Lung (tissue), 12 donors: ENCODE measurements around the gene MYL12A. TPM values are rescaled to one million over a fixed set of nuclear protein-coding genes. Genes with fewer than 3 reads are reported as not detected.

Experiments
- ATAC-seq: fragments of 200-7000 bp; cut with Tn5 transposase; one replicate; pipeline ENCODE4 v1.9.1; 2020; ENCODE audit warnings: moderate number of reproducible peaks; ENCODE audit not compliant: insufficient read depth, low FRiP score
- DNase-seq, 3 donors: peaks; one replicate each; pipeline ENCODE4 v3.0.0-alpha.2; 2013 to 2017
- H3K27ac ChIP-seq, 2 donors: one replicate each; pipeline ENCODE4 v1.5.1; 2013; ENCODE audit warnings: mild to moderate bottlenecking in 2 of 2, moderate library complexity in 2 of 2, control low read depth in 1 of 2, inconsistent platforms in 1 of 2, low read depth in 1 of 2, low read length in 1 of 2
- H3K27me3 ChIP-seq, 3 donors: one replicate each; pipeline ENCODE4 v1.5.1; 2013; ENCODE audit warnings: low read length in 2 of 3; ENCODE audit not compliant: control insufficient read depth in 3 of 3, insufficient read depth in 3 of 3
- H3K36me3 ChIP-seq, 4 donors: one replicate each; pipeline ENCODE4 v1.5.1; 2013; ENCODE audit warnings: low read length in 4 of 4, mild to moderate bottlenecking in 1 of 4, moderate library complexity in 1 of 4; ENCODE audit not compliant: control insufficient read depth in 4 of 4, insufficient read depth in 4 of 4
- H3K4me1 ChIP-seq, 5 donors: one replicate each; pipeline ENCODE4 v1.5.1; 2013; ENCODE audit warnings: low read length in 5 of 5, mild to moderate bottlenecking in 2 of 5, moderate library complexity in 1 of 5; ENCODE audit not compliant: control insufficient read depth in 5 of 5, insufficient read depth in 5 of 5
- H3K4me3 ChIP-seq: one replicate; pipeline ENCODE4 v1.5.1; 2013; ENCODE audit warnings: mild to moderate bottlenecking, control low read depth, moderate library complexity
- H3K9ac ChIP-seq, 2 donors: one replicate each; pipeline ENCODE4 v1.5.1; 2013; ENCODE audit warnings: low read length in 2 of 2, control low read depth in 1 of 2; ENCODE audit not compliant: insufficient read depth in 1 of 2
- H3K9me3 ChIP-seq, 4 donors: one replicate each; pipeline ENCODE4 v1.5.1; 2013; ENCODE audit warnings: low read length in 3 of 4, mild to moderate bottlenecking in 1 of 4, moderate library complexity in 1 of 4; ENCODE audit not compliant: control insufficient read depth in 4 of 4, insufficient read depth in 3 of 4
- CTCF ChIP-seq: IDR thresholded peaks from 2 replicates; pipeline ENCODE4 v1.5.1; 2012; ENCODE audit warnings: mild to moderate bottlenecking; ENCODE audit errors: control extremely low read depth, extremely low read depth
- WGBS, 2 donors: extraction: QIAGEN DNeasy Blood & Tissue Kit; methylation state at CpG; one replicate each; pipeline ENCODE4 v1.1.7; 2013; 5-methylcytosine and 5-hydroxymethylcytosine counted together
- polyA plus RNA-seq, 2 donors: library from polyadenylated mRNA; stranded (reverse); fragments of 200-250 nt; gene quantifications; one replicate each; pipeline ENCODE4 v1.2.1, GENCODE V29; 2013
- total RNA-seq, 2 donors: library from RNA; depleted of rRNA in 1 of 2; stranded (reverse); fragments of >200 nt in 1 of 2; gene quantifications; one replicate each; pipeline ENCODE4 v1.2.1, GENCODE V29; 2014 to 2021
- donor health status: control.
- donor health status: control.
- donor health status: Bipolar disorder and iron deficiency.
- donor health status: healthy.
- donor health status: DM: yes; HTN: yes; CAD: no.

Gene MYL12A
- total and polyA plus RNA-seq, 4 donors: 321 to 796 (median 491) TPM

GRCh38 chr18:3205239-3205638 is 42.4 kb upstream of the MYL12A start:
- H3K36me3 ChIP-seq: peaks cover 0 to 5% (median 0%) of the 10 kb centered on the region in 4 donors
- TF ChIP-seq CTCF: no peak
- H3K27ac ChIP-seq: no peak overlapping the region
- peaks cover 0 to 4% (median 0%) of the 10 kb centered on the region in 5 donors for H3K4me1 ChIP-seq
- H3K9me3 ChIP-seq: peaks cover 0 to 7% (median 0%) of the 10 kb centered on the region in 4 donors
- H3K4me3 ChIP-seq: no peak overlapping the region
- ATAC-seq (no peak), DNase-seq (no peak)
- H3K27me3 ChIP-seq: no peaks in the 10 kb centered on the region
- no peak overlapping the region for H3K9ac ChIP-seq

- H3K27ac ChIP-seq: peak overlapping the region in 1 of 2 donors; percentile 77
- no peaks in the 10 kb centered on the region for H3K27me3 ChIP-seq
- H3K9ac ChIP-seq: no peak overlapping the region
- peaks cover 0 to 8% (median 0%) of the 10 kb centered on the region in 4 donors for H3K36me3 ChIP-seq
- ATAC-seq: no peak
- DNase-seq: no peak
- TF ChIP-seq CTCF: no peak
- no peak overlapping the region for H3K4me3 ChIP-seq
- H3K9me3 ChIP-seq: peaks cover 0 to 7% (median 0%) of the 10 kb centered on the region in 4 donors
- peaks cover 0 to 5% (median 0%) of the 10 kb centered on the region in 5 donors for H3K4me1 ChIP-seq
- 93 to 94% methylated on average over 2 of the region's 2 CpGs for WGBS, 2 donors
These were observed 40.0 kb upstream of the MYL12A start for GRCh38 chr18:3207565-3207964.

- peaks cover 0 to 9% (median 0%) of the 10 kb centered on the region in 5 donors for H3K4me1 ChIP-seq
- no peaks in the 10 kb centered on the region for H3K27me3 ChIP-seq
- peaks cover 0 to 8% (median 0%) of the 10 kb centered on the region in 4 donors for H3K36me3 ChIP-seq
- ATAC-seq (no peak), DNase-seq (no peak)
- TF ChIP-seq CTCF: no peak
- WGBS, 2 donors: 81 to 83% methylated on average over 4 of the region's 4 CpGs
- no peak overlapping the region for H3K9ac ChIP-seq
- peaks cover 0 to 7% (median 0%) of the 10 kb centered on the region in 4 donors for H3K9me3 ChIP-seq
- H3K27ac ChIP-seq: peak overlapping the region in 1 of 2 donors; percentile 42
- no peak overlapping the region for H3K4me3 ChIP-seq
These were observed 37.6 kb upstream of the MYL12A start for GRCh38 chr18:3209859-3210569.
